Measurements from ENCODE around the gene KIF6. TPM values are rescaled to one million over a fixed set of nuclear protein-coding genes. Genes with fewer than 3 reads are reported as not detected.

KIF6 gene
- total and polyA plus RNA-seq, 2 of the 8 experiments (the other 6 are each of a cell fraction or from before 2014, with no cell fraction given) = 0.53 to 0.65 TPM

GRCh38 chr6:39770446-39770845 lies 45.2 kb upstream of the KIF6 start:
- ChIA-PET POLR2A (ENCODE audit: partially characterized antibody) (no interaction called here), CTCF (ENCODE audit: partially characterized antibody) (interaction anchor here (0.9 to 1.3 kb wide), 2 partner anchors 16 to 407 kb away, joined by 3 read pairs; no protein-coding TSS in a partner anchor)
- H3K4me3 ChIP-seq (ENCODE audit: extremely low read depth in 1 of 4, insufficient read depth in 2 of 4, low read depth in 3 of 4, low read length in 4 of 4) = no peak overlapping the region
- H2BK5ac ChIP-seq (ENCODE audit: low read depth, low read length) = no peak overlapping the region
- H3K4me2 ChIP-seq (ENCODE audit: insufficient read depth in 1 of 2, low read depth in 2 of 2, low read length in 2 of 2) = no peak overlapping the region
- no peak overlapping the region for H2BK120ac ChIP-seq (replicated peaks; ENCODE audit: low read depth, low read length)
- no peak overlapping the region for H4K91ac ChIP-seq (replicated peaks; ENCODE audit: insufficient read length, low read length)
- H4K5ac ChIP-seq (ENCODE audit: insufficient read length, low read depth, low read length) = no peak overlapping the region
- WGBS, 2 experiments (ENCODE audit: extremely low coverage in 1 of 2, insufficient coverage in 1 of 2, insufficient read length in 1 of 2, insufficient replicate concordance in 2 of 2, low coverage in 1 of 2, low lambda C conversion rate in 2 of 2, missing lambda C conversion rate in 1 of 2) = 84% methylated on average over 4 of the region's 4 CpGs; no CpG with 5 or more reads in 1 of the 2 experiments
- no peaks in the 10 kb centered on the region for H3K27me3 ChIP-seq (replicated peaks in 1 of 4; ENCODE audit: control insufficient read depth in 3 of 4, extremely low read depth in 1 of 4, insufficient read depth in 3 of 4, low read length in 3 of 4)
- FAIRE-seq (no peak), DNase-seq (ENCODE audit: low read depth in 1 of 2, low spot score in 2 of 2) (no peak)
- H4K20me1 ChIP-seq (replicated peaks in 1 of 2; ENCODE audit: control insufficient read depth in 1 of 2, insufficient read depth in 2 of 2, low read length in 2 of 2) = no peaks in the 10 kb centered on the region
- no peaks in the 10 kb centered on the region for H3K36me3 ChIP-seq (ENCODE audit: control insufficient read depth in 2 of 4, insufficient read depth in 4 of 4, low read length in 3 of 4)
- no peak overlapping the region for H3K23ac ChIP-seq (ENCODE audit: insufficient read length)
- H3K79me1 ChIP-seq (ENCODE audit: low read depth, low read length) = no peaks in the 10 kb centered on the region
- H3K18ac ChIP-seq (ENCODE audit: extremely low read depth, low read length) = no peak overlapping the region
- H3K9me3 ChIP-seq (ENCODE audit: insufficient read depth in 2 of 2, low read depth in 1 of 2, low read length in 1 of 2) = no peaks in the 10 kb centered on the region
- no peak overlapping the region for H3K27ac ChIP-seq (ENCODE audit: low read depth, low read length)
- no peak overlapping the region for H2AFZ ChIP-seq (ENCODE audit: low read length)
- no peak overlapping the region for H3K56ac ChIP-seq (replicated peaks; ENCODE audit: insufficient read length, low read depth, low read length)
- no peak overlapping the region for H3K9ac ChIP-seq (replicated peaks in 1 of 4; ENCODE audit: extremely low read depth in 1 of 4, low read depth in 3 of 4, low read length in 3 of 4)
- H2AK5ac ChIP-seq (ENCODE audit: low read depth, low read length) = no peak overlapping the region
- no peak overlapping the region for H3K14ac ChIP-seq (ENCODE audit: insufficient read length)
- H2BK12ac ChIP-seq (ENCODE audit: low read depth, low read length) = no peak overlapping the region
- H3K4ac ChIP-seq (replicated peaks; ENCODE audit: insufficient read length, low read depth, low read length) = no peak overlapping the region
- no peak overlapping the region for H2BK15ac ChIP-seq (ENCODE audit: low read length)
- H3K23me2 ChIP-seq (ENCODE audit: low read depth, low read length) = no peaks in the 10 kb centered on the region
- H3K79me2 ChIP-seq (ENCODE audit: control insufficient read depth in 1 of 2, insufficient read depth in 2 of 2, low read length in 2 of 2) = no peaks in the 10 kb centered on the region
- H4K8ac ChIP-seq (ENCODE audit: extremely low read depth, insufficient read depth, low read length) = no peak overlapping the region
- H3K4me1 ChIP-seq (replicated peaks in 1 of 4; ENCODE audit: control insufficient read depth in 3 of 4, insufficient read depth in 4 of 4, low read length in 3 of 4) = no peaks in the 10 kb centered on the region
- no peak overlapping the region for H2BK20ac ChIP-seq (ENCODE audit: low read length)
- no peak for TF ChIP-seq SAP30 (IDR thresholded peaks at IDR 0.05; ENCODE audit: insufficient read depth, insufficient replicate concordance, low read length)

Measured in H1 (cell line).